ENCODE results near the gene KCNIP1.
"Not testable (repeated sequence)": the region's sequence is repeated elsewhere in the genome, so short reads cannot be mapped to it uniquely, and the experiment has no call there.

Gene KCNIP1

GRCh38 chr5:170749911-170750431 is 246.2 kb downstream of the KCNIP1 start:
- no peak for DNase-seq (ENCODE audit: low read depth)

GRCh38 chr5:170750791-170751190 is 247.0 kb downstream of the KCNIP1 start:
- no peak for DNase-seq (ENCODE audit: low read depth)

GRCh38 chr5:170751631-170752030 is 247.8 kb downstream of the KCNIP1 start:
- DNase-seq (ENCODE audit: low read depth) = no peak

- no peak for DNase-seq (ENCODE audit: low read depth)
These were observed 248.7 kb downstream of the KCNIP1 start for GRCh38 chr5:170752257-170753215.

- no peak for DNase-seq (ENCODE audit: low read depth)
These were observed 249.5 kb downstream of the KCNIP1 start for GRCh38 chr5:170753311-170753710.

- not testable (repeated sequence) for DNase-seq (ENCODE audit: low read depth)
These were observed 250.7 kb downstream of the KCNIP1 start for GRCh38 chr5:170754508-170754907.

- DNase-seq (ENCODE audit: low read depth) = no peak
These were observed 252.0 kb downstream of the KCNIP1 start for GRCh38 chr5:170755679-170756456.

- DNase-seq (ENCODE audit: low read depth) = no peak
These were observed 252.9 kb downstream of the KCNIP1 start for GRCh38 chr5:170756691-170757090.

GRCh38 chr5:170757182-170757601 is 253.4 kb downstream of the KCNIP1 start:
- DNase-seq (ENCODE audit: low read depth) = no peak

- no peak for DNase-seq (ENCODE audit: low read depth)
These were observed 253.8 kb downstream of the KCNIP1 start for GRCh38 chr5:170757669-170758068.

GRCh38 chr5:170758481-170758880 is 254.7 kb downstream of the KCNIP1 start:
- DNase-seq (ENCODE audit: low read depth) = no peak

GRCh38 chr5:170760113-170760512 is 256.3 kb downstream of the KCNIP1 start:
- DNase-seq (ENCODE audit: low read depth) = no peak

GRCh38 chr5:170761048-170761707 is 257.4 kb downstream of the KCNIP1 start:
- DNase-seq (ENCODE audit: low read depth) = no peak

- DNase-seq (ENCODE audit: low read depth) = no peak
These were observed 257.9 kb downstream of the KCNIP1 start for GRCh38 chr5:170761708-170762066.

GRCh38 chr5:170762298-170762697 is 258.5 kb downstream of the KCNIP1 start:
- DNase-seq (ENCODE audit: low read depth) = not testable (repeated sequence)

- DNase-seq (ENCODE audit: low read depth) = not testable (repeated sequence)
These were observed 262.0 kb downstream of the KCNIP1 start for GRCh38 chr5:170765868-170766267.

GRCh38 chr5:170769246-170769645 is 265.4 kb downstream of the KCNIP1 start:
- DNase-seq (ENCODE audit: low read depth) = no peak

- DNase-seq (ENCODE audit: low read depth) = no peak
These were observed 266.1 kb downstream of the KCNIP1 start for GRCh38 chr5:170769898-170770416.

- DNase-seq (ENCODE audit: low read depth) = no peak
These were observed 267.7 kb downstream of the KCNIP1 start for GRCh38 chr5:170771496-170771895.

GRCh38 chr5:170773024-170773985 is 269.5 kb downstream of the KCNIP1 start:
- DNase-seq (ENCODE audit: low read depth) = no peak

- no peak for DNase-seq (ENCODE audit: low read depth)
These were observed 271.0 kb downstream of the KCNIP1 start for GRCh38 chr5:170774831-170775230.
